ENCODE results near the gene CCL4.
"Not testable (repeated sequence)": the region's sequence is repeated elsewhere in the genome, so short reads cannot be mapped to it uniquely, and the experiment has no call there.

CCL4 gene

DNA sequence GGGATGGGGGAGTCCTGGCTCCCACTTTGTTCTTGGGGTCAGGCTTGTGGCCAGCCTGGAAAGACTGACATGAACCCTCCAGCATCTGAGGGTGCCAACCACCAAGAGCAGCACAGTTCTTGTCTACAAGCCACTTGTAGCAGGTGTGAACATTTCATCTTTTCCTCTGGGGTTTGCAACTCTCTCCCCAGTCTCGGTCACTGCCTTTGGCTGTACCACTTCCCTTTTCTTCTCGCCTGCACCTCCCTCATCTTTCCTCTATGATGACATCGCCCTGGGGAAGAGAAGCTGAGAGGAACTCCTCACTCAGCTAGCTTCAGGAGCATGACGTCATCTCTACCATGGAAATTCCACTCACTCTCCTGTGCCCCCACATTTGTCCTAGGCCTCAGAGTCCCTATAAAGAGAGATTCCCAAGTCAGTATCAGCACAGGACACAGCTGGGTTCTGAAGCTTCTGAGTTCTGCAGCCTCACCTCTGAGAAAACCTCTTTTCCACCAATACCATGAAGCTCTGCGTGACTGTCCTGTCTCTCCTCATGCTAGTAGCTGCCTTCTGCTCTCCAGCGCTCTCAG is at the start of gene CCL4:
Gene CCL4 (plus strand): TSS at position 427 of the 575 bp plus-strand sequence. CDS start 79 bp downstream, at position 506.
- DNase-seq, result peak; percentile 49

DNA sequence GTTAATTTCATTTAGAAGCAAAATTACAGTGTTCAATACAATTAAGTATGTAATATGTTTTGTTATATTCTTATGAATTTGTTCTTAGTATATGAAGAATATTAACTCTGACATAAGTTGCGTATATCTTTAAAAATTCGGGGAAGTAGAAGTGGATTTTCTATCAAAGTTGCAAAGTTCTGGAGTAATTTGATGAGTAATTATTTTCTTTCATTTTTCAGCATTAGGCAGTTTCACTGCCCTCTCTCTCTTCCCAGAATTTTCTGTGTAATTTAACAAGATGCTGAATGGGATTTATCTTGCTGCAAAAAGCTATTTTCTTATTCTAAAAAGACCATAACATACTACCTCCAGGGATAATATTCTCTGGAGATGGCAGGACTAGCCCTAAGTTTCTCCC is 48.5 kb upstream of the CCL4 start:
- no peak for DNase-seq

DNA sequence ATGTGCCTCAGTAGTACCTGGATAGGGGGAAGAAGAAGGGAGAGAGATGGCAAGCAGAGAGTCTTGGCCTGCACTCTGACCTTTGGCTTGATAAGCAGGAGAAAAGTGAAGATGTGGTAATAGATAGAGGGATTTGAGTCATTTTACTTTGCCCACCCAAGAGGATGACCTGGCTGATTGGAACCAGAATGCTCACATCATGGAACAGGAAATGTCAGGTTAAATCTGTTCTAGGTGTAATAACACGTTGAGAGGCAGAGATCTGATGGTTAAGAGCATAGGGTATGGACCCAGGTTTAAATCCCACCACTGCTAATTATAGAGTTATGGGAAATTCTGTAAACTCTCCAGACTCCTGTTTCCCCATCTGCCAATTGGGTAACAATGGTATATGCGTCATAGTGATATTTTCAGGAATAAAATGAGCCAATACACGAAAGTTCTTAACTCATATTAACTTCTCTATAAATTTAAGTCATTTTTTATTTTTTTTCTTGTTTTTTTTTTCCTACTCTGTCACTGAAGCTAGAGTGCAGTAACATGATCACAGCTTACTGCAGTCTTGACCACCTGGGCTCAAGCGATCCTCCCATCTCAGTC is 47.6 kb upstream of the CCL4 start:
- no peak for DNase-seq

DNA sequence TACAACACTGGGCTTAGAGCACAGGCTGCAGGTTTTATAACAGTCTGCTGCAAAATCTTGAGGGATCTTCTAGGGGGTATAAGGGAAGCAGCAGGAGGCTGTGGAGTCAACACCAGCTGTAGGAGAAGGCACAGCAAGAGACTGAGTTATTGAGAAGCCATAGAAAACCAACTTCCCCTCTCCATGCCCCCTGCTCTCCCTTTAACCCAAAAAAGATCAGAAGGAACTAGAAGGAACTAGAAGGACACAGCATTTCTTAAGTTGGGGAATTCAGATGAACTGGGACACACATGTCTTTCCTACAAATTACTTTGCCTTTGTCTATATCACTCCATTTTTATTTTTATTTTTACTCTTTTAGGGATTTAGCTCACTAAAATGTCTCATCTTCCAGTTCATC is 45.7 kb upstream of the CCL4 start:
- DNase-seq, result no peak

DNA sequence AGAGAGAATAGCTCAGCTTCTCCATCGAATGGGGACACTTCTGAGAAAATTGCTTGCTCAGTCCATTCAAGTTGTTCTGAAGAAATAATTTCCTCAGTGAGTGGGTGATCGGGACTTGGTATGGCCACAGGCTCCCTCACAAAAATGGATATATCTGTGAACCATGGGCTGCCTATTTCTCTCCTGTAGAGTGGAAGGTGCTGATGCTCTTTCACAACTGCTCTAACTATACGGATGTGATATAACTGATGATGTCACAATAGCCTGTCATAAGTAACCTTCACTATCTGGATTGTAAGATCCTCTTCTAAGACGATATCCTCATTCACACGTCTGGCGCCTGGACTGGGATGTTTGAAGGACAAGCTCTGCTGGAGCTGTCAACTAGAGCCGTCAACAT is 44.2 kb upstream of the CCL4 start:
- DNase-seq, result no peak

DNA sequence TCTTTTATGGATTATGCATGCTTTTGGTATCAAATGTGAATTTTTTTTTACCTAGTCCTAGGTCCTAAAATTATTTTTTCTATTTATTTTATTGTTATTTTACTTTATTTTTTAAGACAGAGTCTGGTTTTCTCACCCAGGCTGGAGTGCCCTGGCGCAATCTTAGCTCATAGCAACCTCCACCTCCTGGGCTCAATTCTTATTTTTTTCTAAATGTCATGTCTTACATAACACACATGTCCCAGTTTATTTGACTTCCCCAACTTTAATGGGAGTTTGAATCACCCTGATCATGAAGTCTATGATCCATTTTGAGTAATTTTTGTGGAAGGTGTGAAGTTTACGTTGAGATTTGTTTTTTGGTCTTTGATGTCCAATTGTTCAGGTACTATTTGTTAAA is 42.8 kb upstream of the CCL4 start:
- DNase-seq, result no peak

DNA sequence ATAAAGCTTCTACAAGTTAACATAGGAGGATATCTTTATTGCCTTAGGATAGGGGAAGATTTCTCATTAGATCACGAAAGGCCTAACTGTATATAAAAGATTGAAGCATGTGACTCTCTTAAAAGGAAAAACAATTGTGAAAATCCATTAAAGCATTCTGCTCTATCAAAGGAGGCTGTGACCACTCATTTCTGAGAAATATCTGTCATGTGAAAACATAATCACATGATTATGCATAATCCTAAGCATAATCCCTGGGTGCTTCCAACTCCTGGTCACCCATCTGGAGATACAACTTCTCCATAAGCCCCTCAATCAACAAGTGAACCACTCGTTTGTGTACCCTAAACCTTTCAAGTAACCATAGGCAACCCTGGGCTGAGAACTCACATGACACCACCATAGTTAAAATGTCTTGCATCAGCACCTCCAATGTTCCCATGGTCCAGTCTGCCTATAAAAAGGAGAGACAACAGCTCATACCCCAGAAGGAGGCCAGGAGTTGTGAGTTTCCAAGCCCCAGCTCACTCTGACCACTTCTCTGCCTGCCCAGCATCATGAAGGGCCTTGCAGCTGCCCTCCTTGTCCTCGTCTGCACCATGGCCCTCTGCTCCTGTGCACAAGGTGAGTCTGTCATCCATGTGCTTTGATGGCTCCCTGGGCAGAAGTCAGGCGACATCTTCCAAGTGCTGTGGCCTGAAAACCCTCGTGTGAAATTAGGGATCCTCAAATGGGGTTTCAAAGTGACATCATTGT is 39.7 kb upstream of the CCL4 start, which contains the start of gene CCL18:
Gene CCL18 (plus strand): TSS at position 487 of the 756 bp plus-strand sequence. CDS start 71 bp downstream, at position 558.
- DNase-seq, result no peak

DNA sequence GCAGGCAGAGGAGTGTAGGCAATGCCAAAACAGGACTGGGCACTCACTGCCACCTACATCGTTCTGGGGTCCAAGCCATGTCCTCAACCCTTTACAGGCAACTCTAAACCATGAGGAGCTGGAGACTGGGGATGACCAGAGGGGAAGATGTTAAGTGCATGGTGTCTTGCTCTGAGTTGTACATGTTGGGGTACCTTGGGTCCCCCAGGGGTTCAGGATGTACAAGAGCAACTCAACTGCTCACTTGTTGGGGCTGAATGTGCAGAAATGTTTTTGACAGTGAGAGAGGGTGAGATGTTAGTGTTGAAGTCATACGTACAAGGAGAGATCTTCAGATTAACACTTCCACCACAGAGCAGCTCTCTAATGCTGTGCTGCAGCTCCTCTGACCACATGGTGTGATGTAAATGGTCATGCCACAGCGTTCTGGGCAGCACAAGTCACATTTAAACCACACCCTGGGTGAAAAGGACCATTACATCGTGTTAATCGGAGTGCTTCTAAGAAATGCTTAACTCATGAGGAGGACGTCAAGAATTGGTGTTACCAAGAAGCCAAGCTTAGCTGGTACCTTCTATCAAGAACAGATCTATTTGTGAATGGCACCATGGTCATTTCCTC is 37.2 kb upstream of the CCL4 start:
- DNase-seq, result peak; percentile 79

DNA sequence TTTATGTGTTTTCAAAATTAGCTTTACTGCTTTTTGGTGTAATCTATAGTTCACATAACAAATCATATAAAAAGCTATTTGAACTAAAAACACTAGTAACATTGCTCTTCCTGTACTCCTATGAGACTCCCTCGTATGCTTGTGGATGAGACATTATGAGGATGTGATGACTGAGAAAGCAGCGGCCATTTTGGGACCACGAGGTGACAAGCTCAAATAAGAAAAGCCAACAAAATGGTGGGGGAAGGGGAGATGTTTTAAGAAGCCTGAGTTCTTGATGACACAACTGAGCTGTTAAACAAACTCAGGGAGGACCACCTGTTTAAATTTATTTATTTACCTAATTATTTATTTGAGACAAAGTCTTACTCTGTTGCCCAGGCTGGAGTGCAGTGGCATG is 35.1 kb upstream of the CCL4 start:
- DNase-seq, result no peak

DNA sequence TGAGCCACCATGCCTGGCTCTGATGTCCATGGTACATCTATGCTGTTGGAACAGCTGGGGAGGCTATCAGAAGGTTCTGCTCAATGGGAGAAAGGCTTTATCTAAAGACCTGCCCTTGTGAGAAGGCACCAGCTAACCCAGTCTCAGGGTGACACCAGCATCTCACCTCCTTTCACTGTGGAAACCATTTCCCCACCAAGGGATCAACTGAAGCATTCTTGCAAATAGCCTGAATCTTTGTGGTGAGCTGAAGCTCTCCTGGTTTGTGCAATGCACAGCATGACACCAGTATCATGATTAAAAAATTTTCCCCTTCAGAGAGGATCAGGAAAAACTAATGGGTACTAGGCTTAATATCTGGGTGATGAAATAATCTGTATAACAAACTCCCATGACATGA is 34.5 kb upstream of the CCL4 start:
- DNase-seq, result no peak

DNA sequence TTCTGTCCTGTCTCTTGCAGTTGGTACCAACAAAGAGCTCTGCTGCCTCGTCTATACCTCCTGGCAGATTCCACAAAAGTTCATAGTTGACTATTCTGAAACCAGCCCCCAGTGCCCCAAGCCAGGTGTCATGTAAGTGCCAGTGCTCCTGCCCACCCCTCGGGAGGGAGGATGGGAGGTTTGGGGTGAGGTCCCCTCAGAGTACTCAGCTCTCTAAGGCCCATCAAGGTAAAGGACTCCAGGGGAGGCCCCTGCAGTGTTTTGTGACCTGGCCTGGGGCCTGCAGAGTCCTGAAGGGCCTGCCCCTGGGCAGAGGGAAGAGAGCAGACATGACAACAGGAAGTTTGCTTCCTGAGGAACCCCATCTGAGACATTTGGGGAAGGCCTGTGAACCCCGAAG is 33.2 kb upstream of the CCL4 start:
- no peak for DNase-seq

DNA sequence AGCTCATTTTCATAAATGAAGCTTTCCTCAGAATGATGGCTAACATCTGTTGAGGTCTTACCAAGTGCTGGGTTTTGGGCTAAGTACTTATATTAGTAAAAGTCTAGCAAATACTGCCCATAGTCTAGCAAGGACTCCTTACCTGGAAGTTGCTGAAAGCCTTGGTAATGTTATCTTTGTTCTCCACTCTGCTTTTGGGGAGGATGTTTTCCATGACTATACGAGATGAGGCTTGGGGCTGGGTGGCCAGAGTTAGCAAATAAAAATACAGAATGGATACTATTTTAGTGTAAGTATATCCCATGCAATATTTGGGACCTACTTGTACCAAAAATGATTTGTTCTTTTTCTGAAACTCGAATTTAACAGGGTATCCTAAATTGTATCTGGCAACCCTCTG is 31.9 kb upstream of the CCL4 start:
- no peak for DNase-seq

DNA sequence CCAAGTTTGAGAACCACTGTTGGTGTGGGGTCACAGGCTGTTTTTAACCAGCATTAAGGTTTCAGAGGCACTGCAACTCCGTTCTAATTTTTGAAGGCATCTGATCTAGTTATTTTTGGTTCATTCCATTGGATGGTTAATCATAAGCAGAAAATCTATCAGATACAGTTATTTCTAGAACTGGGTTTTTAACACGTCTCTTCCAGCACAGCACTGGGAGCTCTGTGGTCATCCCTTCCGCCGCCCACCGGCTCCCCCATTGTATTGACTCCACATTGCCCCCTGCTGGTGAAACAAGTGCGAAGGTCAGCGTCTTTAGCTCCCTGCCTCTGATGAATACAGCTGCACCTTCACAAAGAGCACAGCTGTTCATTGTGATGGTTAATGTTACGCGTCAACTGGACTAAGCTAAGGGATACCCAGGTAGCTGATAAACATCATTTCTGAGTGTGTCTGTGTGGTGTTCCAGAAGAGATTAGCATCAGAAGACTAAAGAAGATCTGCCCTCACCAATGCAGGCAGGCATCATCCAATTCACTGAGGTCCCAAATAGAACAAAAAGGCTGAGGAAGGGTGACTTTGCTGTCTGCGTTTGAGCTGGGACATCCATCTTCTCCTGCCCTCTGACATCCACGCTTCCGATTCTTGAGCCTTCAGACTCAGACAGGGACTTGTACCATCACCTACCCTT is 31.1 kb upstream of the CCL4 start:
- DNase-seq, result peak; percentile 91

DNA sequence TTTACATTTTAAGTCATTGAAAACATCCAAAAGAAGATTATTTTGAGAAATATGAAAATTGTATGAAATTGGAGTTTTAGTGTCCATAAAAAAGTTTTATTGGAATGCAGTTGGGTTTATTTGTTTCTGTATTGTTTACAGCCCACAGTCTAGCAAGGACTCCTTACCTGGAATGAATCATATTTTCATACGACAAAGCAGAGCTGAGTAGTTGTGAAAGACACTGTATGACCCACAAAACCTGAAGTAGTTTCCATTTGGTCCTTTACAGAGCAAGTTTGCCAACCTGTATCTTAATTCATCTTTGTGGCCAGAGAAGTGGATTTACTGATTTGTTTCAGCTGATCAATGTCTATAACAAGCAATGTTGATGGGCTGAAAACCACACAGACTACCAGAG is 29.3 kb upstream of the CCL4 start:
- DNase-seq, result no peak

DNA sequence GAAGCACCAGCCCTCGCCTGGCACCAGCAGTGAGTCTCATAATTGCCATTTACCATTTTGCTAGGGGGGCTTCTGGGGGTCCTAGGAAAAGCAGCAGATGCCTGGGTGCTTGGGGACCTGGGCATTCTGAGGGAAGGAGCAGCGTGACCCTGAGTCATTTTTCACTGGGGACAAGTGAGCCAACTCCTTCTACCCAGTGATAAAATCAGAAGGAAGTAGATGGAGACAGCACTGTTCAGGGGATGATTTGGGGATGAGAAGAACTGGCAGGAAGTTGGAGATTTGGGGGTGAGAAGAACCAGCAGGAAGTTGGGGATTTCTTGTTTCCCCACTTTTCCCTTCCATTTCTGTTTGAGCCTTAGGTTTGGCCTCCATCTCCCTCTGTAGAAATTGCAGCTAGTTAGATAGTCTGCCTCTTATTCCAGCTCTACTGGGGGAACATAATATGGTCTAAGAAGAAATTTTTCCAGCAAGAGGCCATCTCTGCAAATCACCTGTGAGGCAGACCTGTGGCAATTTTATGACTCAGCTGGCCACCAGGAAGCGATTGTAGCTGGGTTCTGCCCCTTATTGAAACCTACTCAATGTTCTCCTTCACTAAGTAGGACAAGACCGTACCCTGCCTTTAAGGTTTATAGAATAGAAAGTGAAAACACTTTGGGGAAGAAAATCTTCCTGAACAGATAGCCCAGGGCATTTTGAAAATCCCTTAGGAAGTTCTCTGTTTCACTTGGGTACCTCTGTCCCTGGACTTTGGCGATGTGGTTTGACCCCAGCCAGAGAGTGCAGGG is 21.8 kb upstream of the CCL4 start:
- not testable (repeated sequence) for DNase-seq

DNA sequence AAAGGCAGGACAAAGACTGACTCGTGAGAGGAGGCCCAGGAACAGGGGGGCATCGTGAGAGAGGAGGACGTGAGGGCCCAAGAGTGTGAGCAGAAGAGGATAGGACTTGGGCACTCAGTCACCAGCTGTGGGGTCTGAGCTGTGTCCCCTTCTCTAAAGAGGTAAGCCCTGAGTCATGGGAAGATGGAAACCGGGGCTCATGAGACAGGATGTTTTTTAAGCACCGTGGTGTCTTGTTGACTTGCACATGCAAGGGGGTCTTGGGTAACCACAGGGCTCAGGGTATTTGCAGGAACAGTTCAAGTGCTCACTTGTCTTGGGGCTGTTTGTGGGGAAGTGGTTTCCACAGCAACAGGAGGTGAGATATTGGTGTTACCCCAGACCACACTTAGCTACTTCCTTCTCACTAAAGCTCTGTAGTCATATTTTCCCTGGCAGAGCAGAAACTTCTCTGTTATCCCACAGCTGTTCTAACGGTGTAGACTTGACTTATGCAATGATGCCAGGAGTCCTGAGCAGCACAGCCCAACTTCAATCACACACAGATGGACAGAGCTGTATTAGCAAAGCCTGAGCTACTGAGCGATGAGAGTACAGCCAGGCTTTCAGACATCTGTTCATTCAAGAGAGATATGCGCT is 21.0 kb upstream of the CCL4 start:
- DNase-seq, result peak; percentile 87

DNA sequence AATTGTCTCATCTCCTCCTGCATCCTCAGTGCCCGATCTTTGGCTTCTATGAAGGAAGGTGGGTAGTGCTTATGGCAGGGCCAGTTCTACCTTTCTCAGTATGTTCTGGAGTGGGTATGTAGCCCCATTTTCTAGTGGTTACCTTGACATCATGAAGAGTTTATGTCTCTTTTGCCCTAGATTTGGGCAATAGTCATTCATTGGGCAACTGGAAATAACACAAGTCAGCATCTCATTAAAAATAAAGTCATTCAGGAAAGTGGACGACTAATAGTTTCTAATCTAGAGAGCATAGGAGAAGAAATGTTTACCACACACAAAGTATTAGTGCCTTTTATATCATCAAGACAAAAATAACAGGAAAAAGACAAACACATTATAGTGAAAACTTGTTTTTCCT is 19.9 kb upstream of the CCL4 start:
- DNase-seq, result not testable (repeated sequence)

DNA sequence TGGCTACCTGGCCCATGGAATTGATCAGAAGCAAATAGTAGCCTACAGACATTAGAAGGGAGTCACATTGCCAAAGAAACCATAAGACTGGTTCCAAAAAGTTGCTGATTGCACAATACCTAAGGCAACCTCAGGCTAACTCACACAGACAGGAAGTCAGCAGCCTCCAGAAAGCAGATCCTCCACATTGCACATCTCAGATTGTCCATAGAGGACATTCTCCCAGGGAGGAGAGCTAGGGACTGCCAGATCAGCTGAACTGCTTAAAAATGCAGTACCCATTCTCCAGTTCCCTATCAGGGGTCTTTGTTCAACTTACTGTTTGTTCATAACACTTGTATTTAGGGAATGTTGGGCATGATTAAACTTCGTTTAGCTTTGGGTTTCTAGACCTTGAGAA is 17.9 kb upstream of the CCL4 start:
- DNase-seq, result peak; percentile 70

DNA sequence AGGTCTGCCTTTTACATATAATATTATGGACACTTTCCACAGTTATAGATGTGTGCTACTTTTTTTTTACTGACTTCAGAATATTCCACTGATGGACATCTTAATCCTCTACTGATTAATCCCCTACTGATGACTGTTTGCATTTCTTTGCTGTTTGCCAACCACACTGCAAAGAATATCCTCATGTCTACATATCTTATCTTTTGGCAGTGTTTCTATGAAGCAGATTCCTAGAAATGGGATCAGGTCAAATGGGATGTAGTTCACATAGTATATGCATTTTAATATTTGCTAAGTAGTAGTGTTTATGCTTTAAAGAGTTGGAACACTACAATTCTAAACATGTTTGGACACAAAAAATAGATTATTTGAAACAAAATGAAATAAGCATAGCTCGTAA is 16.8 kb upstream of the CCL4 start:
- no peak for DNase-seq

DNA sequence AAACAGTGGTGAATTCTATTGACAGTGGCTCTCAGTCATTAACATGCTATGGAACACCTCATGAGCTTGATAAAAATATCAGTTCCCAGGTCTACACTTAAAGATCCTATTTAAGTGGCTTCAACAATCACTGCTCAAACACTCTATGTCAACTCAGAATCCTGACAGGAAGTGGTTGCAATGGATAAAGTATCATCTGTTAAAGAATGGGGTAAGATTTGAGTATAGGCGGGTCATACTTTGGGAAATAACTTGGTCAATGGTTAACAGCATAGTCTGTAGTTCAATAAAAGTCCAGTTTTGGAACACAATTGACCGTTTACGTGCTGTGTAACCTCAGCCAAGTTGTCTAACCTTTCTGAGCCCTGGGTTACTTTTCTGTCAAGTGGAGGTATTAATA is 16.2 kb upstream of the CCL4 start:
- DNase-seq, result not testable (repeated sequence)

DNA sequence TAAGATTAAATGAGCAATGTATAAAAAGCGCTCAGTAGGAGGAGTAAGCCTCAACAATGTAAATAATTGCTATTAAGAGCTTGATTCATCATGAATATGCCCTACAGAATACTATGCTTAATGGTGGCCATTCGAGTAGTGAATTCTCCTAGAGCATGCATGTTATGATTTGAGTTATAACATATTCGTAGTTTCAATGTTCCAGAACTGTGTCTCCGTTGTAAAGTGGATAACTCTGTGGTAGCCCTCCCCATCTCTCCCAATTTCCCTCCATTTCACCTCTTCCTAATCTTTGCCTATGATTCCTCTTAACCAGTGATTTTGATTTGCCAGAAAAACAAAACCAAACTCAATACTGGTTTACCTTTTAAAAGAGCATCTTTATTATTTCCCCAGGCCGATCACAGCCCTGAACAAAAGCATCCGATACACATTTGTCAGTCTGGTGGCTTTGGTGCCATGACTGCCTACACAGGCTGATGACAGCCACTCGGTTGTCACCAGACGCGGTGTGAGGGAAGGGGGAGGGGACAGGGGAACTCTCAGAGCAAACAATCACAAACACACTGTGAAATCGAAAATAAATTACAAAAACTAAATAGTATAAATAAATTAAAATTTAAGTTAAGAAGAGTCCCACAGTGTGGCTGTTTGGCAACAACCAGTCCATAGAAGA is 15.6 kb upstream of the CCL4 start:
- not testable (repeated sequence) for DNase-seq

All from hematopoietic multipotent progenitor cell treated with erythropoietin and hydrocortisone succinate and interleukin-3 and kit ligand, for 4 days (in vitro differentiated cells).